ENCODE results near the gene HPD. TPM values are rescaled to one million over a fixed set of nuclear protein-coding genes. Genes with fewer than 3 reads are reported as not detected.

Gene HPD
- total RNA-seq, 1 donor from 2014 or later: 1.3 TPM

DNA sequence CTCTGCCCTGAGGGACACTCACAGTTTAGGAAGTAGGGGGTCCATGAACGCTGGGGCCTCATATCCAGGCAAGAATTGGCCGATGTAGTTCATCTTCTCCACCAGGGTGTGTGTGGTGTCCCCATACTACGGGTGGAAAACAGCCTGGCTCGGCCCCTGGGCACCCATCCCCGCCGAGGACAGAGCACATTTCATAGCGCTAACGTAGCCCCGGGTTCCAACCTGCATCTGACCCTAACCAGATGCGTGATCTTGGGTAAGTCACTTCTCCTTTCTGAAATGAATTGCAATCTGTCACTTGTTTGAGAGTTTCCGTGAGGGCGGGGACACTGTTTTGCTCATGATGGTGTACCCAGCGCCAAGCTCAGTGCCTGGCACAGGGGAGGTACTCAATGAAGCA lies 9.0 kb downstream of the HPD start:
- no peak for DNase-seq
- intact Hi-C loops (cut with micrococcal nuclease): no loop called here
- no peaks in the 10 kb centered on the region for H3K27me3 ChIP-seq (ENCODE audit: low read depth)

GRCh38 chr12:121849211-121849610 lies 9.4 kb downstream of the HPD start:
- Histone ChIP-seq H3K36me3 (no peaks in the 10 kb centered on the region), H3K27ac (replicated peaks) (no peak overlapping the region), H3K4me1 (no peaks in the 10 kb centered on the region), H3K4me3 (no peak overlapping the region), H3K27me3 (ENCODE audit: low read depth) (no peaks in the 10 kb centered on the region), H3K9me3 (replicated peaks) (no peaks in the 10 kb centered on the region)
- no peak for DNase-seq
- TF ChIP-seq CTCF (IDR thresholded peaks at IDR 0.05; ENCODE audit: borderline replicate concordance): no peak
- intact Hi-C loops (cut with micrococcal nuclease): no loop called here

More for the DNA sequence above, 9.0 kb downstream of the HPD start:
- Histone ChIP-seq H3K36me3 (no peaks in the 10 kb centered on the region), H3K9me3 (replicated peaks) (no peaks in the 10 kb centered on the region), H3K27ac (replicated peaks) (no peak overlapping the region), H3K4me3 (no peak overlapping the region), H3K4me1 (no peaks in the 10 kb centered on the region)
- no peak for TF ChIP-seq CTCF (IDR thresholded peaks at IDR 0.05; ENCODE audit: borderline replicate concordance)

GRCh38 chr12:121845701-121846100 lies 13.0 kb downstream of the HPD start:
- Histone ChIP-seq H3K4me1 (no peaks in the 10 kb centered on the region), H3K27ac (replicated peaks) (no peak overlapping the region), H3K36me3 (no peaks in the 10 kb centered on the region), H3K27me3 (ENCODE audit: low read depth) (no peaks in the 10 kb centered on the region), H3K9me3 (replicated peaks) (no peaks in the 10 kb centered on the region), H3K4me3 (no peak overlapping the region)
- no peak for DNase-seq
- intact Hi-C loops (cut with micrococcal nuclease): no loop called here
- no peak for TF ChIP-seq CTCF (IDR thresholded peaks at IDR 0.05; ENCODE audit: borderline replicate concordance)

DNA sequence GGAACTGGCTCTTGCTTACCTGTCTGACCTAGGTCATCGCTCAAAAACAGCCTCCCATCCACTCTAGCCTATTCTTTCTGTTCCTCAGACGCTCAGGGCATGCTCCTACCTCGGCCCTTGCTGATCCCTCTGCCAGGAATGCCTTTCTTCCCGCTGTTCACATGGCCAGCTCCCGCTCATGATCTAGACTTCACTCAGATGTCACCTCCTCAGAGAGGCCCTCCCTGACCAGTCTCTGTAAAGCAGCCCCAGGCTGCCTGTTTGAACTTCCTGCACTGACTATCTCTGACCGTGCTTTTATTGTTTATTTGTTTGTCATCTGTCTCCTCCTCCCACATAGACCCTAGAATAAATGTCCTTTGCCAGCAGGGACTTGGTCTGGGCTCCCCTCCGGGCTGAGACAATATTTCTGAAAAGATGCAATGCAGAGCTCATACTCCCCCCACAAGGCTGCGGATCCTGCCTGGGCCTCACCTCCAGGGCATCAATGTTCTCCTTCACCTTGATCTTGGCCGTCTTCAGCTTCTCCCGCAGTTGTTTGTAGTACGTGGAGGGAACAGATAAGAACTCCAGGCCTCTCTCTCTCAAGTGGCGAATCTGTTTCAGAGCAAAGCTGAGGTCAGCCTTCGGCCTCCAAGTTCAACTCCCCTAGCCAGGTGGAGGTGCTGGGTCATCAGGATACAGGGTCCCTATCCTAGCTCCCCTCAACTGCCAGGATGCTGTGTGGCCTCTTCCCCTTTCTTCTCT lies 15.2 kb downstream of the HPD start:
- Histone ChIP-seq H3K27me3 (ENCODE audit: low read depth) (no peaks in the 10 kb centered on the region), H3K27ac (replicated peaks) (no peak overlapping the region), H3K9me3 (replicated peaks) (no peaks in the 10 kb centered on the region), H3K4me3 (no peak overlapping the region), H3K36me3 (no peaks in the 10 kb centered on the region), H3K4me1 (peaks cover 11% of the 10 kb centered on the region)
- no peak for DNase-seq
- intact Hi-C loops (cut with micrococcal nuclease): no loop called here
- TF ChIP-seq CTCF (IDR thresholded peaks at IDR 0.05; ENCODE audit: borderline replicate concordance): no peak

DNA sequence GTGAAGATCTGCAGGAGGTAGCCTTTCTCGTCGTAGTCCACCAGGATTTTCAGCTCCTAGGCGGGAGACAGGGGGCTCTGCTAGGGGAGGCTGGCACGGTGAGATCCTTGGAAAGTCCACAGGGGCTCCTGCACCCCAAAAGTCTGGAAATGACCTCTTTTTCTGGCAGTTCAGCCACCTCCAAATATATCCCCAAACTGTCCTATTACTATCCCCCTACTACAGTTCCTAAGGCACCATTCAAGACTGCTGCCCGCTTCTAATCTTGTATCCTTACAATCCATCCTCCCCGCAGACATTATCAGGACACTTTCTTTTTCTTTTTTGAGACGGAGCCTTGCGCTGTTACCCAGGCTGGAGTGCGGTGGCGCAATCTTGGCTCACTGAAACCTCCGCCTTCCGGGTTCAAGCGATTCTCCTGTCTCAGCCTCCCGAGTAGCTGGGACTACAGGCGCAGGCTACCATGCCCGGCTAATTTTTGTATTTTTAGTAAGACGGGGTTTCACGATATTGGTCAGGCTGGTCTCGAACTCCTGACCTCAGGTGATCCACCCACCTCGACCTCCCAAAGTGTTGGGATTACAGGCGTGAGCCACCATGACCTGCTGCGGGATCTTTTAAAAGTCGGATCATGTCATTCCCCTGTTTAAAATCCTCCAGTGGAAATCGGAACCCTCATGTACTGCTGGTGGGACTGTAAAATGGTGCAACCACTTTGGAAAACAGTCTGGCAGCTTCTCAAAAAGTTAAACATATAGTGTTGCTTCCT lies 18.5 kb downstream of the HPD start:
- Histone ChIP-seq H3K4me1 (peaks cover 11% of the 10 kb centered on the region), H3K27me3 (ENCODE audit: low read depth) (no peaks in the 10 kb centered on the region), H3K36me3 (no peaks in the 10 kb centered on the region), H3K9me3 (replicated peaks) (no peaks in the 10 kb centered on the region), H3K4me3 (peak overlapping the region; percentile 72), H3K27ac (replicated peaks) (peak overlapping the region; percentile 72)
- intact Hi-C loops (cut with micrococcal nuclease): no loop called here
- DNase-seq: no peak
- no peak for TF ChIP-seq CTCF (IDR thresholded peaks at IDR 0.05; ENCODE audit: borderline replicate concordance)
